ENCODE results near the gene CSNK1A1. TPM values are rescaled to one million over a fixed set of nuclear protein-coding genes. Genes with fewer than 3 reads are reported as not detected.
"Not testable (repeated sequence)": the region's sequence is repeated elsewhere in the genome, so short reads cannot be mapped to it uniquely, and the experiment has no call there.

CSNK1A1 gene
- total RNA-seq, 6 experiments from 2014 or later = 266 to 336 (median 310) TPM

- Mint-ChIP-seq H3K4me1 (ENCODE audit: low read depth) (peaks cover 41% of the 10 kb centered on the region), H3K27ac (peak overlapping the region; percentile 51), H3K4me3 (peak overlapping the region; percentile 51; the same call in 1 of the 2 replicates), H3K36me3 (ENCODE audit: low read depth) (no peaks in the 10 kb centered on the region), H3K27me3 (ENCODE audit: insufficient read depth) (peaks cover 12% of the 10 kb centered on the region), H3K9me3 (no peaks in the 10 kb centered on the region)
- TF ChIP-seq, protein P1, sequence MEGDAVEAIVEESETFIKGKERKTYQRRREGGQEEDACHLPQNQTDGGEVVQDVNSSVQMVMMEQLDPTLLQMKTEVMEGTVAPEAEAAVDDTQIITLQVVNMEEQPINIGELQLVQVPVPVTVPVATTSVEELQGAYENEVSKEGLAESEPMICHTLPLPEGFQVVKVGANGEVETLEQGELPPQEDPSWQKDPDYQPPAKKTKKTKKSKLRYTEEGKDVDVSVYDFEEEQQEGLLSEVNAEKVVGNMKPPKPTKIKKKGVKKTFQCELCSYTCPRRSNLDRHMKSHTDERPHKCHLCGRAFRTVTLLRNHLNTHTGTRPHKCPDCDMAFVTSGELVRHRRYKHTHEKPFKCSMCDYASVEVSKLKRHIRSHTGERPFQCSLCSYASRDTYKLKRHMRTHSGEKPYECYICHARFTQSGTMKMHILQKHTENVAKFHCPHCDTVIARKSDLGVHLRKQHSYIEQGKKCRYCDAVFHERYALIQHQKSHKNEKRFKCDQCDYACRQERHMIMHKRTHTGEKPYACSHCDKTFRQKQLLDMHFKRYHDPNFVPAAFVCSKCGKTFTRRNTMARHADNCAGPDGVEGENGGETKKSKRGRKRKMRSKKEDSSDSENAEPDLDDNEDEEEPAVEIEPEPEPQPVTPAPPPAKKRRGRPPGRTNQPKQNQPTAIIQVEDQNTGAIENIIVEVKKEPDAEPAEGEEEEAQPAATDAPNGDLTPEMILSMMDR (IDR thresholded peaks at IDR 0.05) = no peak
- DNase-seq = peak; percentile 34
Measured at GRCh38 chr5:149471406-149472183, 79.6 kb downstream of the CSNK1A1 start.

DNA sequence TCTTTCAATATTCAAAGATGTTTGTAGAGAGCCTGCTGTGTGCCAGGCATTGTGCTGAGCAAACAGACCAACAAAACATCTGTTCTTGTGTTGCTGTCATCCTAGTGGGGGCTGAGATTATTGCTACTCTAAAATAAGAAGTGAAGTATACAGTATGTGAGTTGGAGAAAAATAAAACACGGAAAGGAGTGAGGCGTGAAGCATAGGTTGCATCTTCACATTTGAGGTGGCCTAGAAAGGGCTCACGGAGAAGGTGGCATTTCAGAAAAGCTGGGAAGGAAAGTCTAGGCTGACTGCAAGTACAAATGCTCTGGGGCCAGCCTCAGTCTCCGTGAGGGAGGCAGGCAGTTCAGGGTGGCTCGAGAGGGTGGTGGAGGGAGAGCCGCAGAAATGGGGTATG, 80.3 kb downstream of the CSNK1A1 start:
- H3K9me3 Mint-ChIP-seq = no peaks in the 10 kb centered on the region
- H3K27me3 Mint-ChIP-seq (ENCODE audit: insufficient read depth) = peaks cover 12% of the 10 kb centered on the region
- DNase-seq = no peak
- TF ChIP-seq, protein P1 (IDR thresholded peaks at IDR 0.05) = peak; percentile 21; the same call in 1 of the 2 replicates
- peak overlapping the region; percentile 51 for H3K27ac Mint-ChIP-seq
- H3K36me3 Mint-ChIP-seq (ENCODE audit: low read depth) = no peaks in the 10 kb centered on the region
- H3K4me3 Mint-ChIP-seq = no peak overlapping the region
- H3K4me1 Mint-ChIP-seq (ENCODE audit: low read depth) = peaks cover 47% of the 10 kb centered on the region

- Mint-ChIP-seq H3K9me3 (no peaks in the 10 kb centered on the region), H3K36me3 (ENCODE audit: low read depth) (no peaks in the 10 kb centered on the region), H3K4me1 (ENCODE audit: low read depth) (peaks cover 37% of the 10 kb centered on the region), H3K27ac (peak overlapping the region; percentile 90), H3K4me3 (peak overlapping the region; percentile 33), H3K27me3 (ENCODE audit: insufficient read depth) (no peaks in the 10 kb centered on the region; the same call in none of the 2 replicates)
- peak; percentile 75 for DNase-seq
- TF ChIP-seq, protein P1 (IDR thresholded peaks at IDR 0.05) = no peak
Measured at GRCh38 chr5:149466457-149466972, 84.7 kb downstream of the CSNK1A1 start.

GRCh38 chr5:149464796-149465489, 86.3 kb downstream of the CSNK1A1 start:
- H3K9me3 Mint-ChIP-seq = no peaks in the 10 kb centered on the region
- TF ChIP-seq, protein P1 (IDR thresholded peaks at IDR 0.05) = no peak
- H3K36me3 Mint-ChIP-seq (ENCODE audit: low read depth) = no peaks in the 10 kb centered on the region
- peak overlapping the region; percentile 96 for H3K27ac Mint-ChIP-seq
- peaks cover 27% of the 10 kb centered on the region for H3K4me1 Mint-ChIP-seq (ENCODE audit: low read depth)
- H3K4me3 Mint-ChIP-seq = no peak overlapping the region
- no peaks in the 10 kb centered on the region; the same call in none of the 2 replicates for H3K27me3 Mint-ChIP-seq (ENCODE audit: insufficient read depth)
- peak; percentile 26 for DNase-seq

- H3K36me3 Mint-ChIP-seq (ENCODE audit: low read depth); H3K4me3 Mint-ChIP-seq: not testable (repeated sequence)
- H3K4me1 Mint-ChIP-seq (ENCODE audit: low read depth) = peaks cover 30% of the 10 kb centered on the region
Measured at GRCh38 chr5:149461907-149462306, 89.3 kb downstream of the CSNK1A1 start.

More at GRCh38 chr5:149461907-149462306, 89.3 kb downstream of the CSNK1A1 start:
- not testable (repeated sequence) for H3K27ac Mint-ChIP-seq; H3K9me3 Mint-ChIP-seq; DNase-seq; H3K27me3 Mint-ChIP-seq (ENCODE audit: insufficient read depth)

Data from HFFc6 (cell line).